HCT116 (cell line): ENCODE measurements around the gene TBC1D8. TPM values are rescaled to one million over a fixed set of nuclear protein-coding genes. Genes with fewer than 3 reads are reported as not detected.

Source experiments
- ATAC-seq: fragments of 200-7000 bp; cut with Tn5 transposase; 2 replicates; pipeline ENCODE4 v1.9.1; 2020; ENCODE audit warnings: mild to moderate bottlenecking, moderate library complexity
- BruUV-seq: library from RNA; stranded (reverse); fragments of 400-500 nt; replicated peaks from 2 replicates; lab custom pipeline; 2021; lab: Mats Ljungman, UMichigan
- CTCF ChIA-PET: fragments of 300-600 bp; sonication (Branson Sonifier 250); formaldehyde crosslinking; loops from one replicate; lab custom pipeline; 2021; ENCODE audit warnings: antibody characterized with exemption; lab: Charles Lee
- POLR2A ChIA-PET: fragments of 300-600, 350-600 bp; sonication (Branson Sonifier 250); formaldehyde crosslinking; loops from one replicate; lab custom pipeline; 2021; ENCODE audit warnings: antibody characterized with exemption; lab: Charles Lee
- RAD21 ChIA-PET, 2 experiments: fragments of 300-600 bp; sonication (Branson Sonifier 250); formaldehyde crosslinking; loops; one replicate each; lab custom pipeline; 2023; ENCODE audit warnings: low total read pairs in 2 of 2; ENCODE audit not compliant: uncharacterized antibody in 2 of 2, unreplicated experiment in 2 of 2, low non-redundant PET in 1 of 2; lab: Charles Lee
- DNase-seq: peaks from one replicate; pipeline ENCODE4 v3.0.0-alpha.2; 2010; ENCODE audit warnings: low read depth, low spot score
- H2AFZ ChIP-seq: fragments of 200-600 bp; shearing (Covaris generic), sonication (generic); 2 replicates; pipeline ENCODE4 v1.6.1; 2017; ENCODE audit warnings: low read depth, mixed run types, mixed read lengths, antibody characterized with exemption, low read length; ENCODE audit not compliant: poor library complexity, severe bottlenecking
- H3K27ac ChIP-seq: 2 replicates; pipeline ENCODE4 v1.5.1; 2012; ENCODE audit warnings: low read depth, low read length
- H3K27me3 ChIP-seq: fragments of 200-600 bp; sonication (generic); 2 replicates; pipeline ENCODE4 v1.6.1; 2016; ENCODE audit warnings: mixed run types, low read length, mixed read lengths; ENCODE audit not compliant: insufficient read depth
- H3K36me3 ChIP-seq, 2 experiments: fragments of 200-500 bp in 1 of 2; fragments of 200-600 bp in 1 of 2; sonication (Bioruptor generic) in 1 of 2; sonication (generic) in 1 of 2; 2 replicates each; pipeline versions ENCODE4 v1.5.1 to v1.6.1; 2014 to 2016; ENCODE audit warnings: low read length in 2 of 2, inconsistent platforms in 1 of 2, mixed read lengths in 1 of 2, mixed run types in 1 of 2; ENCODE audit not compliant: insufficient read depth in 2 of 2, control insufficient read depth in 1 of 2
- H3K4me1 ChIP-seq, 2 experiments: fragments of 200-600 bp in 1 of 2; sonication (generic) in 1 of 2; 2 replicates each; pipeline versions ENCODE4 v1.5.1 to v1.6.1; 2012 to 2017; ENCODE audit warnings: low read length in 2 of 2, inconsistent platforms in 1 of 2, mild to moderate bottlenecking in 1 of 2, mixed read lengths in 1 of 2, mixed run types in 1 of 2, moderate library complexity in 1 of 2; ENCODE audit not compliant: insufficient read depth in 2 of 2, control insufficient read depth in 1 of 2
- H3K4me2 ChIP-seq: fragments of 200-600 bp; sonication (generic); 2 replicates; pipeline ENCODE4 v1.6.1; 2017; ENCODE audit warnings: mixed run types, low read length, mixed read lengths
- H3K4me3 ChIP-seq, 2 experiments: fragments of 200-600 bp in 1 of 2; sonication (generic) in 1 of 2; replicated peaks in 1 of 2; 2 replicates each; pipeline ENCODE4 v1.5.1; 2011 to 2016; ENCODE audit warnings: low read length in 2 of 2, control low read depth in 1 of 2, low read depth in 1 of 2, mild to moderate bottlenecking in 1 of 2, mixed read lengths in 1 of 2, mixed run types in 1 of 2
- H3K79me2 ChIP-seq: fragments of 200-600 bp; sonication (generic); 2 replicates; pipeline ENCODE4 v1.6.1; 2017; ENCODE audit warnings: mild to moderate bottlenecking, mixed run types, low read length, moderate library complexity, mixed read lengths; ENCODE audit not compliant: insufficient read depth
- H3K9ac ChIP-seq: fragments of 200-600 bp; sonication (generic); 2 replicates; pipeline ENCODE4 v1.6.1; 2016; ENCODE audit warnings: low read length, mixed read lengths
- H3K9me2 ChIP-seq: fragments of 200-600 bp; sonication (generic), shearing (Covaris generic); 2 replicates; pipeline ENCODE4 v1.6.1; 2017; ENCODE audit warnings: mixed run types, mild to moderate bottlenecking, moderate library complexity; ENCODE audit not compliant: insufficient read depth
- H3K9me3 ChIP-seq, 2 experiments: fragments of 200-500 bp in 1 of 2; fragments of 200-600 bp in 1 of 2; sonication (Bioruptor generic) in 1 of 2; sonication (generic) in 1 of 2; 2 replicates each; pipeline ENCODE4 v1.6.1; 2014 to 2017; ENCODE audit warnings: low read length in 2 of 2, mixed read lengths in 2 of 2, inconsistent platforms in 1 of 2, low read depth in 1 of 2, mild to moderate bottlenecking in 1 of 2, mixed run types in 1 of 2, moderate library complexity in 1 of 2; ENCODE audit not compliant: control insufficient read depth in 1 of 2, insufficient read depth in 1 of 2
- H4K20me1 ChIP-seq: fragments of 200-600 bp; sonication (generic), shearing (Covaris generic); 2 replicates; pipeline ENCODE4 v1.6.1; 2017; ENCODE audit warnings: mixed run types, mild to moderate bottlenecking, moderate library complexity; ENCODE audit not compliant: insufficient read depth
- ATF3 ChIP-seq: IDR thresholded peaks from 2 replicates; pipeline ENCODE4 v1.6.1; 2012
- CTCF ChIP-seq, 3 experiments: fragments of 200-600 bp in 1 of 3; sonication (generic) in 1 of 3; IDR thresholded peaks in 2 of 3; conservative IDR thresholded peaks in 1 of 3; 2 replicates each; pipeline ENCODE4 v1.5.1; 2012 to 2017; ENCODE audit warnings: low read depth in 2 of 3, low read length in 2 of 3, antibody characterized with exemption in 1 of 3, borderline replicate concordance in 1 of 3, control low read depth in 1 of 3, mild to moderate bottlenecking in 1 of 3, mixed read lengths in 1 of 3, mixed run types in 1 of 3, moderate library complexity in 1 of 3; ENCODE audit not compliant: insufficient read depth in 1 of 3
- EZH2 ChIP-seq: fragments of 200-600 bp; sonication (generic); IDR thresholded peaks from 2 replicates; pipeline ENCODE4 v1.6.1; 2017; ENCODE audit warnings: antibody characterized with exemption, mixed run types
- JUND ChIP-seq: IDR thresholded peaks from 2 replicates; pipeline ENCODE4 v1.6.1; 2012
- POLR2AphosphoS5 ChIP-seq: IDR thresholded peaks from 2 replicates; pipeline ENCODE4 v1.6.1; 2011; ENCODE audit warnings: mild to moderate bottlenecking, low read depth, low read length, moderate library complexity
- SRF ChIP-seq: IDR thresholded peaks from 2 replicates; pipeline ENCODE4 v1.6.1; 2012; ENCODE audit warnings: low read depth
- YY1 ChIP-seq: IDR thresholded peaks from 2 replicates; pipeline ENCODE4 v1.6.1; 2011; ENCODE audit warnings: low read length, low read depth, moderate library complexity, mild to moderate bottlenecking; ENCODE audit not compliant: insufficient replicate concordance; ENCODE audit errors: extremely low read depth
- ZBTB33 ChIP-seq: IDR thresholded peaks from 2 replicates; pipeline ENCODE4 v1.6.1; 2011; ENCODE audit warnings: mild to moderate bottlenecking, low read length, moderate library complexity; ENCODE audit not compliant: insufficient replicate concordance; ENCODE audit errors: extremely low read depth
- ZFX ChIP-seq: fragments of 450-650 bp; IDR thresholded peaks from 2 replicates; pipeline ENCODE4 v1.6.1; 2017
- ZNF274 ChIP-seq: fragments of 200-500 bp; sonication (Bioruptor generic); IDR thresholded peaks from 2 replicates; pipeline ENCODE4 v1.6.1; 2014; ENCODE audit warnings: mild to moderate bottlenecking, low read depth, low read length, inconsistent platforms
- intact Hi-C: fragments of 100-400 bp; cut with micrococcal nuclease; formaldehyde crosslinking; loops from 2 replicates; pipeline ENCODE4 v1.10.0; 2022
- total RNA-seq: library from RNA; stranded (reverse); gene quantifications from one replicate; pipeline ENCODE4 v1.2.1, GENCODE V29; 2021; ENCODE audit not compliant: unreplicated experiment
- TF ChIP-seq, protein P1 (sequence below): IDR thresholded peaks from 2 replicates; pipeline ENCODE4 v1.6.1; 2012; ENCODE audit warnings: low read depth
- TF ChIP-seq, protein P2 (sequence below): IDR thresholded peaks from 2 replicates; pipeline ENCODE4 v1.6.1; 2012

Gene TBC1D8
- total RNA-seq, 1 experiment from 2014 or later, result 44.0 TPM

GRCh38 chr2:101140237-101140636, 10.9 kb downstream of the TBC1D8 start:
- BruUV-seq, result no TSS peak
- peaks cover 13 to 21% of the 10 kb centered on the region in 2 experiments for H3K4me1 ChIP-seq
- CTCF ChIA-PET, result no interaction called here

DNA sequence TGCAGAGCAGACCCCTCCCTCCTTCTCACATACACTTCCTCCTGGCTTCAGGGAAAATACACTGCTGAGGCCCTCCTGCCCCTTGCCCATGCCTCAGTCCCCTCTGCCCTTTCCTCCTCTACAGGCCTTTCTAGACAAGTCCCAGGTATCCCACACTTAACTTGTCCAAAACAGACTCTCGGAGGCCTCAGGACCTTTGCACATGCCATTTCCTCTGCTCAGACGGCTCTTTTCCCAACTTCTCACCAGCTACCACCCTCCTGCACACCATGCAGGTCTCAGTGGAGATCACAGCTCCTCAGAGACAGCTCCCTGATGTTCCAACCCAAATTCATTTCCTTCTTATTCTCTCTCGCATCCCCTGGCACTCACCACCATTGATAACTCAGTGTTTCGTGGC, 11.7 kb downstream of the TBC1D8 start:
- H2AFZ ChIP-seq, result no peak overlapping the region
- intact Hi-C loops, result no loop called here
- no peaks in the 10 kb centered on the region for H3K9me3 ChIP-seq
- H3K27me3 ChIP-seq, result no peaks in the 10 kb centered on the region
- POLR2A ChIA-PET, result no interaction called here
- H3K79me2 ChIP-seq, result peaks cover 91% of the 10 kb centered on the region
- H3K4me1 ChIP-seq, result peaks cover 10 to 16% of the 10 kb centered on the region in 2 experiments; a peak in 3 of 4 replicates
- CTCF ChIA-PET, result interaction anchor here (1.2 kb wide), 1 partner anchor 13 kb away, joined by 3 read pairs; no protein-coding TSS in a partner anchor
- DNase-seq (no peak), ATAC-seq (no peak)
- no peaks in the 10 kb centered on the region for H3K9me2 ChIP-seq
- no peak overlapping the region for H3K27ac ChIP-seq
- H4K20me1 ChIP-seq, result peaks cover 3% of the 10 kb centered on the region; the same call in 1 of the 2 replicates
- H3K36me3 ChIP-seq, result peaks cover 0 to 4% of the 10 kb centered on the region in 2 experiments; a peak in 1 of 4 replicates
- no peak overlapping the region for H3K4me3 ChIP-seq
- no TSS peak for BruUV-seq
- no peak overlapping the region for H3K9ac ChIP-seq
- no peak overlapping the region for H3K4me2 ChIP-seq
- RAD21 ChIA-PET, result no interaction called here
- no peak for TF ChIP-seq JUND
- no peak for TF ChIP-seq SRF
- no peak for TF ChIP-seq CTCF (IDR thresholded peaks at IDR 0.05 in 2 of 3, conservative IDR thresholded peaks at IDR 0.05 in 1 of 3; ENCODE audit: borderline replicate concordance in 1 of 3, insufficient read depth in 1 of 3, low read depth in 2 of 3, low read length in 2 of 3)
- TF ChIP-seq, protein P1, sequence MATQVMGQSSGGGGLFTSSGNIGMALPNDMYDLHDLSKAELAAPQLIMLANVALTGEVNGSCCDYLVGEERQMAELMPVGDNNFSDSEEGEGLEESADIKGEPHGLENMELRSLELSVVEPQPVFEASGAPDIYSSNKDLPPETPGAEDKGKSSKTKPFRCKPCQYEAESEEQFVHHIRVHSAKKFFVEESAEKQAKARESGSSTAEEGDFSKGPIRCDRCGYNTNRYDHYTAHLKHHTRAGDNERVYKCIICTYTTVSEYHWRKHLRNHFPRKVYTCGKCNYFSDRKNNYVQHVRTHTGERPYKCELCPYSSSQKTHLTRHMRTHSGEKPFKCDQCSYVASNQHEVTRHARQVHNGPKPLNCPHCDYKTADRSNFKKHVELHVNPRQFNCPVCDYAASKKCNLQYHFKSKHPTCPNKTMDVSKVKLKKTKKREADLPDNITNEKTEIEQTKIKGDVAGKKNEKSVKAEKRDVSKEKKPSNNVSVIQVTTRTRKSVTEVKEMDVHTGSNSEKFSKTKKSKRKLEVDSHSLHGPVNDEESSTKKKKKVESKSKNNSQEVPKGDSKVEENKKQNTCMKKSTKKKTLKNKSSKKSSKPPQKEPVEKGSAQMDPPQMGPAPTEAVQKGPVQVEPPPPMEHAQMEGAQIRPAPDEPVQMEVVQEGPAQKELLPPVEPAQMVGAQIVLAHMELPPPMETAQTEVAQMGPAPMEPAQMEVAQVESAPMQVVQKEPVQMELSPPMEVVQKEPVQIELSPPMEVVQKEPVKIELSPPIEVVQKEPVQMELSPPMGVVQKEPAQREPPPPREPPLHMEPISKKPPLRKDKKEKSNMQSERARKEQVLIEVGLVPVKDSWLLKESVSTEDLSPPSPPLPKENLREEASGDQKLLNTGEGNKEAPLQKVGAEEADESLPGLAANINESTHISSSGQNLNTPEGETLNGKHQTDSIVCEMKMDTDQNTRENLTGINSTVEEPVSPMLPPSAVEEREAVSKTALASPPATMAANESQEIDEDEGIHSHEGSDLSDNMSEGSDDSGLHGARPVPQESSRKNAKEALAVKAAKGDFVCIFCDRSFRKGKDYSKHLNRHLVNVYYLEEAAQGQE, result no peak
- no peak for TF ChIP-seq POLR2AphosphoS5
- TF ChIP-seq ATF3, result no peak
- TF ChIP-seq, protein P2, sequence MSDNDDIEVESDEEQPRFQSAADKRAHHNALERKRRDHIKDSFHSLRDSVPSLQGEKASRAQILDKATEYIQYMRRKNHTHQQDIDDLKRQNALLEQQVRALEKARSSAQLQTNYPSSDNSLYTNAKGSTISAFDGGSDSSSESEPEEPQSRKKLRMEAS, result no peak
- TF ChIP-seq ZFX, result no peak
- TF ChIP-seq EZH2, result no peak
- no peak for TF ChIP-seq YY1
- TF ChIP-seq ZBTB33, result no peak

More at GRCh38 chr2:101140237-101140636, 10.9 kb downstream of the TBC1D8 start:
- no peak for TF ChIP-seq ZNF274
- Histone ChIP-seq H4K20me1 (peaks cover 3% of the 10 kb centered on the region; the same call in 1 of the 2 replicates), H3K9ac (no peak overlapping the region), H3K27ac (no peak overlapping the region), H3K4me2 (no peak overlapping the region), H3K27me3 (no peaks in the 10 kb centered on the region), H2AFZ (no peak overlapping the region), H3K9me3 (no peaks in the 10 kb centered on the region), H3K4me3 (no peak overlapping the region), H3K36me3 (peaks cover 0 to 4% of the 10 kb centered on the region in 2 experiments; a peak in 1 of 4 replicates), H3K9me2 (no peaks in the 10 kb centered on the region), H3K79me2 (peaks cover 94% of the 10 kb centered on the region)
- ATAC-seq (no peak), DNase-seq (no peak)
- POLR2A ChIA-PET, result no interaction called here
- intact Hi-C loops, result no loop called here
- RAD21 ChIA-PET, result no interaction called here
